Caco-2 (cell line): ENCODE data around the gene PRSS1. TPM values are rescaled to one million over a fixed set of nuclear protein-coding genes. Genes with fewer than 3 reads are reported as not detected.
A peak's percentile ranks its signal among the peaks of the same experiment; 100 is the strongest.

Experiments
- BruUV-seq: library from RNA; stranded (reverse); fragments of 400-500 nt; replicated peaks from 2 replicates; lab custom pipeline; 2021; lab: Mats Ljungman, UMichigan
- CTCF ChIA-PET: fragments of 300-600 bp; sonication (Branson Sonifier 250); formaldehyde crosslinking; loops from one replicate; lab custom pipeline; 2022; ENCODE audit warnings: antibody characterized with exemption; lab: Charles Lee
- POLR2A ChIA-PET: fragments of 300-600 bp; sonication (Branson Sonifier 250); formaldehyde crosslinking; loops from one replicate; lab custom pipeline; 2022; ENCODE audit warnings: antibody characterized with exemption; lab: Charles Lee
- DNase-seq, 2 experiments: peaks; one replicate each; pipeline versions ENCODE4 v3.0.0 to v3.0.0-alpha.2; 2020 to 2022
- H3K27me3 ChIP-seq: replicated peaks from 2 replicates; pipeline ENCODE4 v1.6.0; 2011; ENCODE audit warnings: low read length; ENCODE audit not compliant: control insufficient read depth, insufficient read depth
- H3K36me3 ChIP-seq: 2 replicates; pipeline ENCODE4 v1.5.1; 2011; ENCODE audit warnings: low read length; ENCODE audit not compliant: control insufficient read depth, insufficient read depth
- H3K4me1 ChIP-seq: fragments of 250-450 bp; sonication (Bioruptor Pico); 2 replicates; pipeline ENCODE4 v1.5.1; 2020; ENCODE audit warnings: mild to moderate bottlenecking
- H3K4me3 ChIP-seq: 2 replicates; pipeline ENCODE4 v1.5.1; 2011; ENCODE audit warnings: low read depth, mild to moderate bottlenecking, control low read depth, low read length
- H3K9me3 ChIP-seq: fragments of 250-450 bp; sonication (Bioruptor Pico); 2 replicates; pipeline ENCODE4 v1.5.1; 2020; ENCODE audit warnings: mild to moderate bottlenecking, moderate library complexity
- H3K27ac Mint-ChIP-seq: one replicate; pipeline ENCODE4 v1.8.0; 2022; ENCODE audit warnings: mixed read lengths; ENCODE audit not compliant: unreplicated experiment
- H3K27me3 Mint-ChIP-seq: one replicate; pipeline ENCODE4 v1.8.0; 2022; ENCODE audit warnings: mixed read lengths; ENCODE audit not compliant: insufficient read depth, unreplicated experiment
- H3K36me3 Mint-ChIP-seq: one replicate; pipeline ENCODE4 v1.8.0; 2022; ENCODE audit warnings: mild to moderate bottlenecking, mixed read lengths; ENCODE audit not compliant: insufficient read depth, unreplicated experiment
- H3K4me1 Mint-ChIP-seq: one replicate; pipeline ENCODE4 v1.8.0; 2022; ENCODE audit warnings: low read depth, mixed read lengths; ENCODE audit not compliant: unreplicated experiment
- H3K4me3 Mint-ChIP-seq: one replicate; pipeline ENCODE4 v1.8.0; 2022; ENCODE audit warnings: mild to moderate bottlenecking, moderate library complexity, mixed read lengths; ENCODE audit not compliant: unreplicated experiment
- H3K9me3 Mint-ChIP-seq: one replicate; pipeline ENCODE4 v1.8.0; 2022; ENCODE audit warnings: mixed read lengths; ENCODE audit not compliant: unreplicated experiment
- CTCF ChIP-seq, 2 experiments: fragments of 200-600 bp in 1 of 2; IDR thresholded peaks; 1 replicate in 1 of 2; 2 replicates in 1 of 2; pipeline versions ENCODE4 v1.5.1 to v1.8.0; 2011 to 2022; ENCODE audit warnings: antibody characterized with exemption in 1 of 2, control low read depth in 1 of 2, inconsistent platforms in 1 of 2, low read depth in 1 of 2, low read length in 1 of 2, mild to moderate bottlenecking in 1 of 2, moderate library complexity in 1 of 2; ENCODE audit not compliant: insufficient read depth in 1 of 2, severe bottlenecking in 1 of 2, unreplicated experiment in 1 of 2
- intact Hi-C: fragments of 100-400 bp; cut with micrococcal nuclease; formaldehyde crosslinking; loops from one replicate; pipeline ENCODE4 v1.10.0; 2022; ENCODE audit not compliant: unreplicated experiment
- total RNA-seq: library from RNA; stranded (reverse); gene quantifications from 2 replicates; pipeline ENCODE4 v1.2.3, GENCODE V29; 2022

The PRSS1 gene
- total RNA-seq, 1 experiment from 2014 or later = 18.1 TPM

DNA sequence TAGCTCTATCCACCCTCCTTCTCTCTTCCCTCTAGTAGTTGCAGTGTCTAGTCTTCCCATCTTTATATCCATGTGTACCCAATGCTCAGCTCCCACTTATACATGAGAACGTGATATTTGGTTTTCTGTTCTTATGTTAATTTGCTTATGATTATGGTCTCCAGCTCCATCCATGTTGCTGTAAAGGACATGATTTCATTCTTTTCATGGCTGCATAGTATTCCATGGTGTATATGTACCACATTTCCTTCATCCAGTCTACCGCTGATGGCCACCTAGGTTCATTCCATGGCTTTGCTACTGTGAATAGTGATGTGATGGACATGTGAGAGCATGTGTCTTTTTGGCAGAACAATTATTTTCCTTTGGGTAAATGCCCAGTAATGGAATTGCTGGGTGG, 28.0 kb downstream of the PRSS1 start:
- Histone ChIP-seq H3K4me3 (no peak overlapping the region), H3K36me3 (no peaks in the 10 kb centered on the region), H3K27me3 (no peaks in the 10 kb centered on the region), H3K9me3 (no peaks in the 10 kb centered on the region), H3K4me1 (no peaks in the 10 kb centered on the region)
- Mint-ChIP-seq H3K27ac (no peak overlapping the region), H3K4me3 (no peak overlapping the region), H3K4me1 (peaks cover 10% of the 10 kb centered on the region), H3K27me3 (peaks cover 8% of the 10 kb centered on the region), H3K36me3 (no peaks in the 10 kb centered on the region), H3K9me3 (peaks cover 10% of the 10 kb centered on the region)
- BruUV-seq = no TSS peak
- DNase-seq = no peak
- no peak for TF ChIP-seq CTCF (IDR thresholded peaks at IDR 0.05; ENCODE audit: insufficient read depth in 1 of 2, low read depth in 1 of 2, low read length in 1 of 2, severe bottlenecking in 1 of 2, unreplicated experiment in 1 of 2)
- intact Hi-C loops = no loop called here
- ChIA-PET CTCF (no interaction called here), POLR2A (no interaction called here)

GRCh38 chr7:142782922-142783900, 33.9 kb downstream of the PRSS1 start:
- TF ChIP-seq CTCF (IDR thresholded peaks at IDR 0.05; ENCODE audit: insufficient read depth in 1 of 2, low read depth in 1 of 2, low read length in 1 of 2, severe bottlenecking in 1 of 2, unreplicated experiment in 1 of 2) = peak; percentile 98
- H3K4me1 ChIP-seq = no peaks in the 10 kb centered on the region
- H3K27me3 ChIP-seq = no peaks in the 10 kb centered on the region
- no peak overlapping the region for H3K4me3 ChIP-seq
- BruUV-seq = no TSS peak
- CTCF ChIA-PET = interaction anchor here (0.6 to 3.0 kb wide), 41 partner anchors 9 to 432 kb away, joined by 3 to 124 read pairs (median 5); partner anchors contain the start of gene PRSS2
- no peaks in the 10 kb centered on the region for H3K36me3 ChIP-seq
- POLR2A ChIA-PET = no interaction called here
- H3K27me3 Mint-ChIP-seq = peaks cover 10% of the 10 kb centered on the region
- H3K36me3 Mint-ChIP-seq = no peaks in the 10 kb centered on the region
- H3K4me1 Mint-ChIP-seq = peaks cover 16% of the 10 kb centered on the region
- H3K9me3 ChIP-seq = no peaks in the 10 kb centered on the region
- no peaks in the 10 kb centered on the region for H3K9me3 Mint-ChIP-seq
- DNase-seq = peak; percentile 90 to 91
- H3K4me3 Mint-ChIP-seq = peak overlapping the region; percentile 63
- H3K27ac Mint-ChIP-seq = no peak overlapping the region
- intact Hi-C loops = loop anchor here (1.0 to 10.0 kb wide), 7 partner anchors 43 to 248 kb away; no protein-coding TSS in a partner anchor

- Mint-ChIP-seq H3K36me3 (no peaks in the 10 kb centered on the region), H3K4me3 (no peak overlapping the region), H3K27ac (no peak overlapping the region), H3K4me1 (peaks cover 16% of the 10 kb centered on the region), H3K27me3 (peaks cover 10% of the 10 kb centered on the region), H3K9me3 (no peaks in the 10 kb centered on the region)
- Histone ChIP-seq H3K4me3 (no peak overlapping the region), H3K36me3 (no peaks in the 10 kb centered on the region), H3K4me1 (no peaks in the 10 kb centered on the region), H3K27me3 (no peaks in the 10 kb centered on the region), H3K9me3 (no peaks in the 10 kb centered on the region)
- intact Hi-C loops = loop anchor here (10.0 kb wide), 1 partner anchor 249 kb away; no protein-coding TSS in a partner anchor
- DNase-seq = no peak
- no TSS peak for BruUV-seq
- no peak for TF ChIP-seq CTCF (IDR thresholded peaks at IDR 0.05; ENCODE audit: insufficient read depth in 1 of 2, low read depth in 1 of 2, low read length in 1 of 2, severe bottlenecking in 1 of 2, unreplicated experiment in 1 of 2)
- POLR2A ChIA-PET = interaction anchor here (0.6 kb wide), 1 partner anchor 266 kb away, joined by 7 read pairs; no protein-coding TSS in a partner anchor
- CTCF ChIA-PET = interaction anchor here (1.2 to 3.0 kb wide), 3 partner anchors 116 to 180 kb away, joined by 3 to 124 read pairs (median 23); no protein-coding TSS in a partner anchor
Measured at GRCh38 chr7:142784096-142784495, 34.8 kb downstream of the PRSS1 start.
